ENCODE measurements around the gene CDK1.
A peak's percentile ranks its signal among the peaks of the same experiment; 100 is the strongest.

The CDK1 gene

GRCh38 chr10:60778214-60778970 is at the start of gene CDK1:
CDK1 (plus strand) TSS chr10:60778478; CDS start chr10:60780166, 1,688 bp downstream.
- peak; percentile 100 for DNase-seq

GRCh38 chr10:60729106-60729505 is 49.2 kb upstream of the CDK1 start:
- no peak for DNase-seq

- DNase-seq: peak; percentile 3
These were observed 47.0 kb upstream of the CDK1 start for GRCh38 chr10:60731134-60731885.

- no peak for DNase-seq
These were observed 46.0 kb upstream of the CDK1 start for GRCh38 chr10:60732198-60732806.

- DNase-seq: peak; percentile 6
These were observed 45.3 kb upstream of the CDK1 start for GRCh38 chr10:60732807-60733516.

- DNase-seq: no peak
These were observed 44.8 kb upstream of the CDK1 start for GRCh38 chr10:60733517-60733822.

- no peak for DNase-seq
These were observed 44.5 kb upstream of the CDK1 start for GRCh38 chr10:60733826-60734225.

GRCh38 chr10:60734226-60734625 is 44.1 kb upstream of the CDK1 start:
- no peak for DNase-seq

- no peak for DNase-seq
These were observed 43.0 kb upstream of the CDK1 start for GRCh38 chr10:60735244-60735643.

- DNase-seq: no peak
These were observed 41.0 kb upstream of the CDK1 start for GRCh38 chr10:60737242-60737641.

- DNase-seq: peak; percentile 42
These were observed 38.7 kb upstream of the CDK1 start for GRCh38 chr10:60739558-60739957.

GRCh38 chr10:60742512-60742911 is 35.8 kb upstream of the CDK1 start:
- DNase-seq: no peak

- DNase-seq: no peak
These were observed 30.3 kb upstream of the CDK1 start for GRCh38 chr10:60747817-60748469.

- DNase-seq: no peak
These were observed 25.1 kb upstream of the CDK1 start for GRCh38 chr10:60753152-60753551.

GRCh38 chr10:60753817-60754216 is 24.5 kb upstream of the CDK1 start:
- DNase-seq: no peak

- peak; percentile 71 for DNase-seq
These were observed 20.8 kb upstream of the CDK1 start for GRCh38 chr10:60757420-60757895.

- DNase-seq: no peak
These were observed 19.1 kb upstream of the CDK1 start for GRCh38 chr10:60759181-60759580.

GRCh38 chr10:60760711-60761210 is 17.5 kb upstream of the CDK1 start:
- DNase-seq: no peak

- no peak for DNase-seq
These were observed 15.7 kb upstream of the CDK1 start for GRCh38 chr10:60762554-60762953.

GRCh38 chr10:60767424-60767823 is 10.9 kb upstream of the CDK1 start:
- no peak for DNase-seq

- no peak for DNase-seq
These were observed 8.9 kb upstream of the CDK1 start for GRCh38 chr10:60769406-60769805.

GRCh38 chr10:60777696-60778213 is 523 bp upstream of the CDK1 start:
- no peak for DNase-seq
